Suprapubic skin (tissue), 4 donors: ENCODE data around the gene EYS.

ENCODE experiments used
- CTCF ChIP-seq, 2 donors: fragments of 200-600 bp in 1 of 2; fragments of 450-650 bp in 1 of 2; sonication (generic) in 1 of 2; IDR thresholded peaks; one replicate each; pipeline ENCODE4 v1.5.1; 2016 to 2019; ENCODE audit warnings: antibody characterized with exemption in 2 of 2, mild to moderate bottlenecking in 1 of 2, moderate library complexity in 1 of 2
- POLR2A ChIP-seq, 2 donors: fragments of 450-650 bp; IDR thresholded peaks; one replicate each; pipeline ENCODE4 v1.6.1; 2017; ENCODE audit warnings: antibody characterized with exemption in 2 of 2, mild to moderate bottlenecking in 2 of 2, moderate library complexity in 2 of 2
- POLR2AphosphoS5 ChIP-seq, 3 donors: sonication (generic); formaldehyde crosslinking; IDR thresholded peaks; one replicate each; pipeline ENCODE4 v1.6.1; 2017; ENCODE audit warnings: antibody characterized with exemption in 3 of 3

- TF ChIP-seq POLR2AphosphoS5 (IDR thresholded peaks at IDR 0.05): no peak
- no peak for TF ChIP-seq POLR2A (IDR thresholded peaks at IDR 0.05)
- no peak for TF ChIP-seq CTCF (IDR thresholded peaks at IDR 0.05)
Measured at GRCh38 chr6:63897459-63897858, 1809.6 kb downstream of the EYS start.
